H1 (cell line): ENCODE data around the gene CNPY3. TPM values are rescaled to one million over a fixed set of nuclear protein-coding genes. Genes with fewer than 3 reads are reported as not detected.

Experiments used
- CTCF ChIA-PET: fragments of 300-600 bp; sonication (Branson Sonifier 250); formaldehyde crosslinking; loops from one replicate; lab custom pipeline; 2021; ENCODE audit not compliant: partially characterized antibody; lab: Charles Lee
- POLR2A ChIA-PET: fragments of 300-600 bp; sonication (Branson Sonifier 250); formaldehyde crosslinking; loops from one replicate; lab custom pipeline; 2021; ENCODE audit warnings: inconsistent platforms; ENCODE audit not compliant: partially characterized antibody; lab: Charles Lee
- DNase-seq, 2 experiments: peaks; one replicate each; pipeline versions ENCODE4 v3.0.0 to v3.0.0-alpha.2; 2010 to 2022; ENCODE audit warnings: low spot score in 2 of 2, low read depth in 1 of 2, mixed read lengths in 1 of 2
- FAIRE-seq: peaks from 2 replicates; lab custom pipeline; 2011; peaks lifted over from hg19 to GRCh38; lab: Jason Lieb, UNC
- H2AFZ ChIP-seq: 2 replicates; pipeline ENCODE4 v1.8.1; 2012; ENCODE audit warnings: low read length, inconsistent platforms
- H2AK5ac ChIP-seq: 2 replicates; pipeline ENCODE4 v1.6.1; 2013; ENCODE audit warnings: low read depth, low read length
- H2BK120ac ChIP-seq: replicated peaks from 2 replicates; pipeline ENCODE3; 2013; ENCODE audit warnings: low read depth, low read length, inconsistent platforms
- H2BK12ac ChIP-seq: 2 replicates; pipeline ENCODE4 v1.6.1; 2013; ENCODE audit warnings: low read depth, low read length
- H2BK15ac ChIP-seq: 2 replicates; pipeline ENCODE4 v1.6.1; 2013; ENCODE audit warnings: low read length
- H2BK20ac ChIP-seq: 2 replicates; pipeline ENCODE4 v1.6.1; 2013; ENCODE audit warnings: low read length
- H2BK5ac ChIP-seq: 2 replicates; pipeline ENCODE4 v1.6.1; 2013; ENCODE audit warnings: low read depth, low read length
- H3K14ac ChIP-seq: 2 replicates; pipeline ENCODE4 v1.6.1; 2013; ENCODE audit warnings: inconsistent platforms; ENCODE audit not compliant: insufficient read length
- H3K18ac ChIP-seq: 2 replicates; pipeline ENCODE4 v1.6.1; 2013; ENCODE audit warnings: low read length; ENCODE audit errors: extremely low read depth
- H3K23ac ChIP-seq: 2 replicates; pipeline ENCODE4 v1.6.1; 2013; ENCODE audit warnings: inconsistent platforms; ENCODE audit not compliant: insufficient read length
- H3K23me2 ChIP-seq: 2 replicates; pipeline ENCODE4 v1.6.1; 2013; ENCODE audit warnings: low read depth, low read length
- H3K27ac ChIP-seq: 2 replicates; pipeline ENCODE4 v1.6.1; 2011; ENCODE audit warnings: low read depth, low read length, inconsistent platforms
- H3K27me3 ChIP-seq, 4 experiments: replicated peaks in 1 of 4; 1 replicate in 1 of 4; 2 replicates in 3 of 4; pipeline versions ENCODE4 v1.6.1 to v1.8.1; 2011 to 2013; ENCODE audit warnings: low read length in 3 of 4, mild to moderate bottlenecking in 3 of 4, inconsistent platforms in 2 of 4, mixed read lengths in 2 of 4, moderate library complexity in 1 of 4; ENCODE audit not compliant: control insufficient read depth in 3 of 4, insufficient read depth in 3 of 4; ENCODE audit errors: extremely low read depth in 1 of 4
- H3K36me3 ChIP-seq, 4 experiments: 2 replicates each; pipeline versions ENCODE4 v1.6.1 to v1.8.1; 2011 to 2013; ENCODE audit warnings: mild to moderate bottlenecking in 4 of 4, low read length in 3 of 4, moderate library complexity in 2 of 4, control low read depth in 1 of 4, inconsistent platforms in 1 of 4; ENCODE audit not compliant: insufficient read depth in 4 of 4, control insufficient read depth in 2 of 4
- H3K4ac ChIP-seq: replicated peaks from 2 replicates; pipeline ENCODE3; 2013; ENCODE audit warnings: low read length, low read depth, mixed read lengths, inconsistent platforms; ENCODE audit not compliant: insufficient read length
- H3K4me1 ChIP-seq, 4 experiments: replicated peaks in 1 of 4; 1 replicate in 1 of 4; 2 replicates in 3 of 4; pipeline versions ENCODE4 v1.6.1 to v1.8.1; 2011 to 2013; ENCODE audit warnings: low read length in 3 of 4, inconsistent platforms in 2 of 4, mixed read lengths in 1 of 4; ENCODE audit not compliant: insufficient read depth in 4 of 4, control insufficient read depth in 3 of 4
- H3K4me2 ChIP-seq, 2 experiments: 2 replicates each; pipeline versions ENCODE4 v1.6.1 to v1.8.1; 2011 to 2013; ENCODE audit warnings: low read depth in 2 of 2, low read length in 2 of 2, control low read depth in 1 of 2, inconsistent platforms in 1 of 2, mild to moderate bottlenecking in 1 of 2; ENCODE audit not compliant: insufficient read depth in 1 of 2
- H3K4me3 ChIP-seq, 4 experiments: fragments of 200-600, 300-600 bp in 1 of 4; sonication (generic), shearing (Covaris generic), sonication (Bioruptor Twin) in 1 of 4; 2 replicates each; pipeline versions ENCODE4 v1.5.1 to v1.8.1; 2011 to 2016; ENCODE audit warnings: low read length in 4 of 4, low read depth in 3 of 4, control low read depth in 2 of 4, inconsistent platforms in 2 of 4, mild to moderate bottlenecking in 2 of 4, mixed read lengths in 1 of 4, moderate library complexity in 1 of 4; ENCODE audit not compliant: insufficient read depth in 2 of 4; ENCODE audit errors: extremely low read depth in 1 of 4
- H3K56ac ChIP-seq: replicated peaks from 2 replicates; pipeline ENCODE3; 2013; ENCODE audit warnings: low read depth, mild to moderate bottlenecking, mixed read lengths, low read length, inconsistent platforms; ENCODE audit not compliant: insufficient read length
- H3K79me1 ChIP-seq: 2 replicates; pipeline ENCODE4 v1.6.1; 2013; ENCODE audit warnings: low read depth, low read length, control low read depth
- H3K79me2 ChIP-seq, 2 experiments: 2 replicates each; pipeline versions ENCODE4 v1.6.1 to v1.8.1; 2012 to 2013; ENCODE audit warnings: low read length in 2 of 2, mild to moderate bottlenecking in 2 of 2, inconsistent platforms in 1 of 2; ENCODE audit not compliant: insufficient read depth in 2 of 2, control insufficient read depth in 1 of 2
- H3K9ac ChIP-seq, 4 experiments: replicated peaks in 1 of 4; 1 replicate in 1 of 4; 2 replicates in 3 of 4; pipeline versions ENCODE4 v1.6.1 to v1.8.1; 2011 to 2013; ENCODE audit warnings: low read depth in 3 of 4, low read length in 3 of 4, control low read depth in 2 of 4, mild to moderate bottlenecking in 2 of 4, moderate library complexity in 2 of 4, inconsistent platforms in 1 of 4; ENCODE audit errors: extremely low read depth in 1 of 4
- H3K9me3 ChIP-seq, 2 experiments: 2 replicates each; pipeline versions ENCODE4 v1.6.1 to v1.8.1; 2012 to 2013; ENCODE audit warnings: mild to moderate bottlenecking in 2 of 2, moderate library complexity in 2 of 2, control low read depth in 1 of 2, inconsistent platforms in 1 of 2, low read depth in 1 of 2, low read length in 1 of 2, mixed read lengths in 1 of 2; ENCODE audit not compliant: insufficient read depth in 2 of 2
- H4K20me1 ChIP-seq, 2 experiments: replicated peaks in 1 of 2; 2 replicates each; pipeline versions ENCODE3 to v1.8.1; 2011 to 2013; ENCODE audit warnings: inconsistent platforms in 2 of 2, low read length in 2 of 2, mild to moderate bottlenecking in 1 of 2; ENCODE audit not compliant: insufficient read depth in 2 of 2, control insufficient read depth in 1 of 2
- H4K5ac ChIP-seq: 2 replicates; pipeline ENCODE4 v1.6.1; 2013; ENCODE audit warnings: low read length, low read depth, mixed read lengths, inconsistent platforms; ENCODE audit not compliant: insufficient read length
- H4K8ac ChIP-seq: 2 replicates; pipeline ENCODE4 v1.8.0; 2013; ENCODE audit warnings: mild to moderate bottlenecking, moderate library complexity, low read length, inconsistent platforms; ENCODE audit not compliant: insufficient read depth; ENCODE audit errors: extremely low read depth
- H4K91ac ChIP-seq: replicated peaks from 2 replicates; pipeline ENCODE3; 2013; ENCODE audit warnings: low read length, mixed read lengths, inconsistent platforms; ENCODE audit not compliant: insufficient read length
- CBX8 ChIP-seq: fragments of 300-800, 300-1000 bp; sonication (generic); IDR thresholded peaks from 2 replicates; pipeline ENCODE4 v1.7.1; 2016; ENCODE audit warnings: low read depth, low read length, borderline replicate concordance
- CHD2 ChIP-seq: IDR thresholded peaks from 2 replicates; pipeline ENCODE4 v1.6.1; 2012; ENCODE audit warnings: low read length, improper control_type of control experiment
- EP300 ChIP-seq, 2 experiments: IDR thresholded peaks; 1 replicate in 1 of 2; 2 replicates in 1 of 2; pipeline ENCODE4 v1.6.1; 2011 to 2012; ENCODE audit warnings: low read depth in 2 of 2, low read length in 2 of 2, mild to moderate bottlenecking in 2 of 2, borderline replicate concordance in 1 of 2, inconsistent platforms in 1 of 2, moderate library complexity in 1 of 2
- GTF2F1 ChIP-seq: IDR thresholded peaks from 2 replicates; pipeline ENCODE4 v1.6.1; 2012; ENCODE audit warnings: low read depth, low read length, improper control_type of control experiment, borderline replicate concordance
- KDM4A ChIP-seq: IDR thresholded peaks from one replicate; pipeline ENCODE4 v1.7.1; 2012; ENCODE audit warnings: low read depth, mild to moderate bottlenecking, moderate library complexity, low read length, inconsistent platforms; ENCODE audit not compliant: severe bottlenecking
- RFX5 ChIP-seq: IDR thresholded peaks from 2 replicates; pipeline ENCODE4 v1.6.1; 2011; ENCODE audit warnings: low read depth, low read length, improper control_type of control experiment, borderline replicate concordance
- SRF ChIP-seq: IDR thresholded peaks from 2 replicates; pipeline ENCODE4 v1.6.1; 2011; ENCODE audit warnings: mild to moderate bottlenecking, low read depth, low read length, moderate library complexity
- TCF12 ChIP-seq: IDR thresholded peaks from 2 replicates; pipeline ENCODE4 v1.6.1; 2011; ENCODE audit warnings: low read depth, mild to moderate bottlenecking, low read length
- WGBS, 2 experiments: shearing (Covaris generic) in 1 of 2; methylation state at CpG; one replicate each; pipeline versions ENCODE4 v1.1.6 to v1.1.7; 2013 to 2015; ENCODE audit warnings: low lambda C conversion rate in 2 of 2, mixed read lengths in 2 of 2, inconsistent platforms in 1 of 2, low coverage in 1 of 2, missing lambda C conversion rate in 1 of 2; ENCODE audit not compliant: insufficient replicate concordance in 2 of 2, insufficient coverage in 1 of 2, insufficient read length in 1 of 2; ENCODE audit errors: extremely low coverage in 1 of 2, missing lambda C conversion rate in 1 of 2; 5-methylcytosine and 5-hydroxymethylcytosine counted together
- polyA plus RNA-seq, 7 experiments: library from polyadenylated mRNA; depleted of rRNA in 3 of 7; stranded (reverse) in 5 of 7; unstranded in 2 of 7; fragments of >200 nt in 5 of 7; fragments of 200-250 nt in 2 of 7; gene quantifications; 1 replicate in 5 of 7; 2 replicates in 1 of 7; 4 replicates in 1 of 7; pipeline versions ENCODE4 v1.2.1 to v1.2.3, GENCODE V29; 2011 to 2013; ENCODE audit warnings: missing spikeins in 2 of 7, mixed read lengths in 2 of 7
- total RNA-seq: library from RNA; stranded (reverse); fragmentation: NEBNext Ultra II Directional; extraction: Animal tissue kit (Norgen Biotek cat#: 25700); gene quantifications from 2 replicates; pipeline ENCODE4 v1.2.1, GENCODE V29; 2021
- TF ChIP-seq, protein P1 (sequence below): IDR thresholded peaks from 2 replicates; pipeline ENCODE4 v1.6.1; 2012; ENCODE audit warnings: inconsistent platforms

The CNPY3 gene
- total and polyA plus RNA-seq, 2 of the 8 experiments (the other 6 are each of a cell fraction or from before 2014, with no cell fraction given) = 49.6 to 64.5 TPM

DNA sequence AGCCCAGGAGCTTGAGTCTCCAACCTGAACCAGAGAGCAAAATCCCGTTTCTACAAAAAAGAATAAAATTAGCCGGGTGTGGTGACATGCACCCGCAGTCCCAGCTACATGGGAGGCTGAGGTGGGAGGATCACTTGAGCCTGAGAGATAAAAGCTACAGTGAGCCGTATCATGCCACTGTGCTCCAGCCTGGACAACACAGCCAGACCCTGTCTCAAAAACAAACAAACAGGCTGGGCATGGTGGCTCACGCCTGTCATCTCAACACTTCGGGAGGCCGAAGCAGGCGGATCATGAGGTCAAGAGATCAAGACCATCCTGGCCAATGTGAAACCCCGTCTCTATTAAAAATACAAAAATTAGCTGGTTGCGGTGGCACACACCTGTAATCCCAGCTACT, 24.8 kb upstream of the CNPY3 start:
- no peak for FAIRE-seq
- POLR2A ChIA-PET = interaction anchor here (0.7 to 1.6 kb wide), 4 partner anchors 8 to 263 kb away, joined by 3 to 6 read pairs (median 4); partner anchors contain the start of gene RPL7L1

More for the DNA sequence above, 24.8 kb upstream of the CNPY3 start:
- no peak overlapping the region for H3K4ac ChIP-seq
- no peak overlapping the region for H3K27ac ChIP-seq
- no peak overlapping the region for H3K4me2 ChIP-seq
- H4K8ac ChIP-seq = no peak overlapping the region
- no peak overlapping the region for H3K14ac ChIP-seq
- H4K91ac ChIP-seq = no peak overlapping the region
- WGBS, 2 experiments = 97% methylated on average over 10 of the region's 10 CpGs; no CpG with 5 or more reads in 1 of the 2 experiments
- H2AFZ ChIP-seq = no peak overlapping the region
- H3K9me3 ChIP-seq = no peaks in the 10 kb centered on the region
- H3K18ac ChIP-seq = no peak overlapping the region
- no peak overlapping the region for H2BK5ac ChIP-seq
- no peak overlapping the region for H3K9ac ChIP-seq
- no peak overlapping the region for H2BK20ac ChIP-seq
- no peak overlapping the region for H2BK12ac ChIP-seq
- H3K4me1 ChIP-seq = peaks cover 2 to 5% (median 3%) of the 10 kb centered on the region in 4 experiments; a peak in 5 of 7 replicates
- H3K23ac ChIP-seq = no peak overlapping the region
- H2BK120ac ChIP-seq = no peak overlapping the region
- CTCF ChIA-PET = interaction anchor here (0.7 to 1.3 kb wide), 4 partner anchors 9 to 30 kb away, joined by 3 read pairs; a partner anchor contains a TSS
- no peak overlapping the region for H2AK5ac ChIP-seq
- H3K79me1 ChIP-seq = no peaks in the 10 kb centered on the region; the same call in 1 of the 2 replicates
- H3K27me3 ChIP-seq = no peaks in the 10 kb centered on the region; a peak in 1 of 7 replicates
- no peak overlapping the region for H2BK15ac ChIP-seq
- H3K23me2 ChIP-seq = no peaks in the 10 kb centered on the region
- H3K4me3 ChIP-seq = no peak overlapping the region
- TF ChIP-seq TCF12 (no peak), KDM4A (no peak), CBX8 (no peak), RFX5 (no peak), SRF (no peak), GTF2F1 (no peak), EP300 (IDR thresholded peaks at IDR 0.05; ENCODE audit: borderline replicate concordance in 1 of 2, low read depth in 2 of 2, low read length in 2 of 2) (no peak), CHD2 (no peak)
- TF ChIP-seq, protein P1, sequence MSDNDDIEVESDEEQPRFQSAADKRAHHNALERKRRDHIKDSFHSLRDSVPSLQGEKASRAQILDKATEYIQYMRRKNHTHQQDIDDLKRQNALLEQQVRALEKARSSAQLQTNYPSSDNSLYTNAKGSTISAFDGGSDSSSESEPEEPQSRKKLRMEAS = no peak
- no peaks in the 10 kb centered on the region for H4K20me1 ChIP-seq
- no peak overlapping the region for H3K56ac ChIP-seq
- H3K36me3 ChIP-seq = no peaks in the 10 kb centered on the region
- no peaks in the 10 kb centered on the region for H3K79me2 ChIP-seq
- DNase-seq = no peak
- H4K5ac ChIP-seq = no peak overlapping the region
